Measurements from ENCODE around the gene KRTAP7-1. TPM values are rescaled to one million over a fixed set of nuclear protein-coding genes. Genes with fewer than 3 reads are reported as not detected.

The KRTAP7-1 gene
- polyA plus RNA-seq (ENCODE audit: insufficient read length in 4 of 4), result not detected

GRCh38 chr21:30829659-30830058 is at the start of gene KRTAP7-1:
Gene KRTAP7-1, minus strand, starts transcription at chr21:30829759. Its CDS starts 61 bp downstream, at chr21:30829698.
- DNase-seq (ENCODE audit: low read depth in 4 of 4, low spot score in 2 of 4), result no peak

DNA sequence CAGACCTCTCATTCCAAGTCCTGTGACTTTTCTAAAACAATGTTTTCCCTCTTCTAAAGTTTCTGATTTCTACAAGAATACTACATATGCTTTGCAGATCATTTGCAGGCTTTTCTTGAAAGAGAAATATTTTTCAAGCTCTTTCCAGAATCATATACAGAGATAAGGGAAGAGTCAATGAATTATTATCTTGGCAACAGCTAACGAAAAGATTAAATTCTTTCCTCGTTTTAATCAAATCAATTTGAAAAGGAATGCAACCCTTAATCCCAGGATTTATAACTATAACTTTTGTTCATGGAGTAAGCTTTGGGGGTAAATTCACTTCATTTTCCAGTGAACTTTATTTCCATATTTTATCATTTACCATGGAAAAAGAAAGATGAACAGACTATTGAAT is 45.0 kb upstream of the KRTAP7-1 start:
- DNase-seq (ENCODE audit: low read depth in 4 of 4, low spot score in 2 of 4), result no peak

DNA sequence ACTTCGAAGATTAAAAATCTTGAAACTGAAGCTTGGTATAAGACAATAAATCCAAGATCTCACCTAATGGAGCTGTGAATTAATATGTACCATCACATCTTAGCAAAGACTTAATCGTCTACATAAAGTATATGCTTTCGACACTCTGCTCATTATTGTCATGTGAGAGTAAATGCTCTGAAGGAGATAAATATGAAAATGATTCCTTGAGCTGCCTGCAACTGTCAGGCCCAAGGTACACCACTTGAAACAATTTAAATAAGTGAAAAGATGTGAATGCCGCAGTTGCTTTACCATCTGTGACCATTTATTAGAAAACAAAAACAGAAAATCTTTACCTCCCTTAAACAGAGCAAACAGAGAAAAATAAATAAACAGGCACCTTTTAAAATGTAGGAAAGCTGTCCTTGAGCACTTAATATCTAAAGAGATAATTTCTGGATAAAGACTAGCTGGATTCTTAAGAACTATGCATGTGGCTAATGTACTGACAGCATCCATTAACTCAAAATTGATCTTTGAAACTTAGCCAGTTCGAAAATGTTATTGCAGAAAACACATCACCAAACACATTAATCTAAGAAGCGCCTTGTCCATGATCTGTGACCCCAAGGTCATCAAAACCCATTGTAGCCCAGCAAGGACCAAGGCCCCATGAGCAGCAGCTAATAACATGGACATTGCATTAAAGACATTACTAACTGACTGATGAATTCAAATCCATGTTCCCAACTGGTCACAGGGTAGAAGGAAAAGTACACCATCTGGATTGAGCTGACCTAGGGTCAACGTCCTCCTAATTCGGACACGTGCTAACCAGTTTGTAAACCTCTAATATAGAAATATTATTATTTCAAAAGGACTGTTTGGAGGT is 18.3 kb upstream of the KRTAP7-1 start:
- no peak for DNase-seq (ENCODE audit: low read depth in 4 of 4, low spot score in 2 of 4)

GRCh38 chr21:30842990-30843389 is 13.4 kb upstream of the KRTAP7-1 start:
- no peak for DNase-seq (ENCODE audit: low read depth in 4 of 4, low spot score in 2 of 4)

- no peak for DNase-seq (ENCODE audit: low read depth in 4 of 4, low spot score in 2 of 4)
Observed at GRCh38 chr21:30839304-30839703, 9.7 kb upstream of the KRTAP7-1 start.

DNA sequence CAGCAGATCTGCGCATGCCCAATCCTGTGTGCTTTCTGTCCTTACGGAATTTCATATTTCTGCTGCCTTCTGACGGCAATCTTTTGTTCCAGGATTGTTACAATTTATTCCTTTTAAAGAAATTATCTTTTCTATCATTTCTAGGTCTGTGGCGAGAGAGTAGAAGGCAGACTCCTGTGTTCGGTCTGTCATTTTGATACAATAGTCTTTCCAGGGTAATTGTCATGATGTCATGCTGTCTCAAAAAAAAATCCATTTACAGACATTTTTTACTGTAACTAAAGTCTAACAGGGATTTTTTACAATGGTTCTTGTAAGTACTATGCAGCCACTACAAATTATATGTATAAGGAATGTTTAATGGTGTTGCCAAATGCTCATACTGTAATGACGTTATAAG is 9.0 kb upstream of the KRTAP7-1 start:
- DNase-seq (ENCODE audit: low read depth in 4 of 4, low spot score in 2 of 4), result no peak

DNA sequence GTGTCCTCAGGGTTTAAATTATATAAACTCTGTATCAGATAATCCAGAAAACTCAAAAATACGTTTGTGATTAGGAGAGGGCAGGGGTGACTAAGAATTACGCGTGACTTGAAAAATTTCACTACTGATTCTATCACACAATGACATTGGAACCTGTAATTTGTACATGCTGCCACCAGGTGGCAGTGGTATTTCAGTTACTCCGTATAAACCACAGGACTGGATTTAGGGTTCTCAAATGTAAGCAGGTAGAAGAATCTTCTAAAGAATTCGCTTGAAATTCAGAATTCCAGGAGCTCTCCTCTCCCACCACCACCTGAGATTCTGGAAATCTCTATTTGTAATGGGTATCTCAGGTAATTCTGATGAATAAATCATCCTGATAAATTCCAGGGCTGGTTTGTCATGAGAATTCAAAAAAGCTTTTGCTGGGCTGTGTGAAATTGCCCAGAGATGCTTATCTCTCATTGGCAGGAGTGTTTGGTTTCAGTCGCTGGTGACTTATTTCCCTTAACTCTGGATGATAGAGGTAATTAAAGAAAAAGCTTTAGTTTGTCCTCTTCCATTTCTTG is 1.7 kb upstream of the KRTAP7-1 start:
- no peak for DNase-seq (ENCODE audit: low read depth in 4 of 4, low spot score in 2 of 4)

- DNase-seq (ENCODE audit: low read depth in 4 of 4, low spot score in 2 of 4), result no peak
Observed at GRCh38 chr21:30818837-30819610, 10.5 kb downstream of the KRTAP7-1 start.

GRCh38 chr21:30813174-30813573 is 16.4 kb downstream of the KRTAP7-1 start, which contains the start of gene KRTAP8-1:
Gene KRTAP8-1, minus strand, starts transcription at chr21:30813274. Its CDS starts 54 bp downstream, at chr21:30813220.
- DNase-seq (ENCODE audit: low read depth in 4 of 4, low spot score in 2 of 4), result no peak

DNA sequence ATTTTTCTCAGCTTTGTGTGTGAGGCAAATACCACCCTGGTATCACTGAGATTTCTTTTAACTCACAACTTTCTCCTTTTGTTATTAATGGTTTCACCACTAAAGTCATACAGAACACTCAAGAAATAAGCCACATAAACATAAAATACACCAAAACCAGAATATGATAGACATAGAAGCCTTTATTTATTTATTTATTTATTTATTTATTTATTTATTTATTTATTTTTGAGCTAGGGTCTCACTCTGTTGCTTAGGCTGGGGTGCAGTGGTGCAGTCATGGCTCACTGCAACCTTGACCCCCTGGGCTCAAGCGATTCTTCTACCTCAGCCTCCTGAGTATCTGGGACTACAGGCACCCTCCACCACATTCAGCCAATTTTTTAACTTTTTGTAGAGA is 29.0 kb downstream of the KRTAP7-1 start:
- no peak for DNase-seq (ENCODE audit: low read depth in 4 of 4, low spot score in 2 of 4)

GRCh38 chr21:30793581-30794314 is 35.8 kb downstream of the KRTAP7-1 start:
- DNase-seq (ENCODE audit: low read depth in 4 of 4, low spot score in 2 of 4), result no peak

DNA sequence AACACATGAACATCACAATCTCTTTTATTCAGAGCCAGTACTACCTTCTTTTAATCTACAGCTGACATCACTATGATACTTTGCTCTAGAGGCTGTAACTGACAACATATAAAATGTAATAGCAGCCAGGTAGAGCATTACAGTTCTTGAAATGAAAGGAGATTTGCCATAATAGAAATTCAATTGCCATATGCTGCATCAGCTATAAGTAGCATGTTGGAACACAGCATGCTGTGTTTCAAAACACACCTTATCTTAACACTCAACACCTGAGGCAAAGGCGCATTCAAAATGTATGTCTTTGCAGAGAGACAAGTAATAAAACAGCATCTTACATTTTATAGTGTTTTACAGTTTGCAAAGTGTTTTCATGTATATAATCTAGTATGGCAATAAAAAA is 50.3 kb downstream of the KRTAP7-1 start:
- no peak for DNase-seq (ENCODE audit: low read depth in 4 of 4, low spot score in 2 of 4)

Other genes starting within 250 kb of the KRTAP7-1 start
- gene KRTAP22-2, start 239.4 kb downstream of the KRTAP7-1 start, polyA plus RNA-seq (ENCODE audit: insufficient read length in 4 of 4), result not detected
- not detected for gene KRTAP6-3, start 237.3 kb downstream of the KRTAP7-1 start, polyA plus RNA-seq (ENCODE audit: insufficient read length in 4 of 4)
- not detected for gene KRTAP6-2, start 230.9 kb downstream of the KRTAP7-1 start, polyA plus RNA-seq (ENCODE audit: insufficient read length in 4 of 4)
- gene KRTAP22-1, start 228.7 kb downstream of the KRTAP7-1 start, polyA plus RNA-seq (ENCODE audit: insufficient read length in 4 of 4), result not detected
- not detected for gene KRTAP6-1, start 215.8 kb downstream of the KRTAP7-1 start, polyA plus RNA-seq (ENCODE audit: insufficient read length in 4 of 4)
- gene KRTAP20-1, start 213.3 kb downstream of the KRTAP7-1 start, polyA plus RNA-seq (ENCODE audit: insufficient read length in 4 of 4), result not detected
- not detected for gene KRTAP20-4, start 209.1 kb downstream of the KRTAP7-1 start, polyA plus RNA-seq (ENCODE audit: insufficient read length in 4 of 4)
- not detected for gene KRTAP20-2, start 194.6 kb downstream of the KRTAP7-1 start, polyA plus RNA-seq (ENCODE audit: insufficient read length in 4 of 4)
- not detected for gene KRTAP20-3, start 186.9 kb downstream of the KRTAP7-1 start, polyA plus RNA-seq (ENCODE audit: insufficient read length in 4 of 4)
- not detected for gene KRTAP21-3, start 111.0 kb downstream of the KRTAP7-1 start, polyA plus RNA-seq (ENCODE audit: insufficient read length in 4 of 4)
- not detected for gene KRTAP21-2, start 82.5 kb downstream of the KRTAP7-1 start, polyA plus RNA-seq (ENCODE audit: insufficient read length in 4 of 4)
- not detected for gene KRTAP21-1, start 74.3 kb downstream of the KRTAP7-1 start, polyA plus RNA-seq (ENCODE audit: insufficient read length in 4 of 4)
- not detected for gene KRTAP8-1, start 16.5 kb downstream of the KRTAP7-1 start, polyA plus RNA-seq (ENCODE audit: insufficient read length in 4 of 4)
- gene KRTAP11-1, start 51.8 kb upstream of the KRTAP7-1 start, polyA plus RNA-seq (ENCODE audit: insufficient read length in 4 of 4), result not detected
- gene KRTAP19-8, start 208.7 kb upstream of the KRTAP7-1 start, polyA plus RNA-seq (ENCODE audit: insufficient read length in 4 of 4), result not detected

Measured in left renal cortex interstitium (tissue), 4 donors.